Panc1 (cell line): Measurements from ENCODE around the gene ZNF230. TPM values are rescaled to one million over a fixed set of nuclear protein-coding genes. Genes with fewer than 3 reads are reported as not detected.

Experiments used
- ATAC-seq: fragments of 200-7000 bp; cut with Tn5 transposase; 2 replicates; pipeline ENCODE4 v1.9.1; 2020; ENCODE audit warnings: mild to moderate bottlenecking, moderate library complexity
- BruUV-seq: library from RNA; stranded (reverse); fragments of 400-500 nt; replicated peaks from 2 replicates; lab custom pipeline; 2021; lab: Mats Ljungman, UMichigan
- CTCF ChIA-PET: fragments of 300-600 bp; sonication (Branson Sonifier 250); formaldehyde crosslinking; loops from one replicate; lab custom pipeline; 2022; ENCODE audit warnings: antibody characterized with exemption; lab: Charles Lee
- POLR2A ChIA-PET: fragments of 300-600 bp; sonication (Branson Sonifier 250); formaldehyde crosslinking; loops from one replicate; lab custom pipeline; 2022; ENCODE audit warnings: antibody characterized with exemption; lab: Charles Lee
- DNase-seq: peaks from one replicate; pipeline ENCODE4 v3.0.0-alpha.2; 2010; ENCODE audit warnings: low read depth, low spot score
- H3K27ac ChIP-seq: 2 replicates; pipeline ENCODE4 v1.5.1; 2011; ENCODE audit warnings: mild to moderate bottlenecking, low read length, inconsistent platforms
- H3K27me3 ChIP-seq: fragments of 200-500 bp; sonication (Bioruptor generic); 2 replicates; pipeline ENCODE4 v1.6.0; 2014; ENCODE audit warnings: low read length, inconsistent platforms; ENCODE audit not compliant: control insufficient read depth, insufficient read depth
- H3K36me3 ChIP-seq: fragments of 200-500 bp; sonication (Bioruptor generic); 2 replicates; pipeline ENCODE4 v1.5.1; 2014; ENCODE audit warnings: inconsistent platforms, mild to moderate bottlenecking, low read length, moderate library complexity; ENCODE audit not compliant: control insufficient read depth, insufficient read depth
- H3K4me1 ChIP-seq: 2 replicates; pipeline ENCODE4 v1.5.1; 2011; ENCODE audit warnings: inconsistent platforms, mild to moderate bottlenecking, low read length, moderate library complexity; ENCODE audit not compliant: control insufficient read depth, insufficient read depth
- H3K4me3 ChIP-seq, 2 experiments: 2 replicates each; pipeline ENCODE4 v1.5.1; 2011 to 2012; ENCODE audit warnings: low read depth in 2 of 2, low read length in 2 of 2, mild to moderate bottlenecking in 2 of 2, inconsistent platforms in 1 of 2, moderate library complexity in 1 of 2
- H3K9me3 ChIP-seq: fragments of 200-500 bp; sonication (Bioruptor generic); 2 replicates; pipeline ENCODE4 v1.5.1; 2014; ENCODE audit warnings: low read depth, mild to moderate bottlenecking, inconsistent platforms, low read length, moderate library complexity; ENCODE audit not compliant: control insufficient read depth, insufficient read depth
- POLR2AphosphoS5 ChIP-seq: IDR thresholded peaks from 2 replicates; pipeline ENCODE4 v1.6.1; 2012; ENCODE audit warnings: mild to moderate bottlenecking, low read depth, low read length, moderate library complexity
- SIN3A ChIP-seq: IDR thresholded peaks from 2 replicates; pipeline ENCODE4 v1.6.1; 2012; ENCODE audit warnings: low read depth, mild to moderate bottlenecking, low read length, moderate library complexity, borderline replicate concordance; ENCODE audit not compliant: insufficient read depth
- TCF7L2 ChIP-seq: IDR thresholded peaks from 2 replicates; pipeline ENCODE4 v1.6.1; 2011; ENCODE audit warnings: mild to moderate bottlenecking, low read depth, low read length, inconsistent platforms
- in situ Hi-C: cut with HindIII; loops from 2 replicates; pipeline ENCODE4 v1.10.0; 2016; ENCODE audit warnings: low sequenced_read_pairs, low pct_unique_long_range_greater_than_20kb
- intact Hi-C: fragments of 100-400 bp; cut with micrococcal nuclease; formaldehyde crosslinking; loops from one replicate; pipeline ENCODE4 v1.10.0; 2022; ENCODE audit not compliant: unreplicated experiment
- total RNA-seq: library from RNA; stranded (reverse); gene quantifications from one replicate; pipeline ENCODE4 v1.2.1, GENCODE V29; 2021; ENCODE audit not compliant: unreplicated experiment
- TF ChIP-seq, protein P1 (sequence below), 2 experiments: IDR thresholded peaks; 2 replicates each; pipeline ENCODE4 v1.6.1; 2011 to 2012; ENCODE audit warnings: low read depth in 2 of 2, control low read depth in 1 of 2, low read length in 1 of 2, mild to moderate bottlenecking in 1 of 2, moderate library complexity in 1 of 2; ENCODE audit not compliant: insufficient read depth in 1 of 2
- TF ChIP-seq, protein P2 (sequence below): fragments of 450-650 bp; IDR thresholded peaks from 2 replicates; pipeline ENCODE4 v1.5.1; 2017; ENCODE audit warnings: mild to moderate bottlenecking

The ZNF230 gene
- total RNA-seq, 1 experiment from 2014 or later: 4.2 TPM

DNA sequence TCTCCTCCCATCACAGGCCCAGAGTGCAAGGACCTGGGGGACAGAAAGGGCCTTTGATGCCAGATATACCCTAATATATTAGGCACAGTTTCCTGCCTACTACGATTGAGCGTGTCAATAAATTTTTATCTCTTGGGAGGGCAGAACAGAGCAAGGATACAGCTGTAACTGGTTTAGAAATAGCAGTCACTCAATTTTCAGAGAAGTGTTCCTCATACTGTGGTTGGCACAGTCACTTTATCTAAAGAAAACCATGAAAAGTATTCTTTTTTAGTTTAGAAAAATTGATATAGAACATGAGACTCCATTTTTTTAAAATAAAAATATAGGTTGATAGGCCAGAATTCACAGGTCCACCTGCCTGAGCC lies 19.2 kb upstream of the ZNF230 start:
- ATAC-seq: no peak
- TF ChIP-seq TCF7L2: no peak
- TF ChIP-seq SIN3A: no peak
- no peak for TF ChIP-seq POLR2AphosphoS5
- TF ChIP-seq, protein P1, sequence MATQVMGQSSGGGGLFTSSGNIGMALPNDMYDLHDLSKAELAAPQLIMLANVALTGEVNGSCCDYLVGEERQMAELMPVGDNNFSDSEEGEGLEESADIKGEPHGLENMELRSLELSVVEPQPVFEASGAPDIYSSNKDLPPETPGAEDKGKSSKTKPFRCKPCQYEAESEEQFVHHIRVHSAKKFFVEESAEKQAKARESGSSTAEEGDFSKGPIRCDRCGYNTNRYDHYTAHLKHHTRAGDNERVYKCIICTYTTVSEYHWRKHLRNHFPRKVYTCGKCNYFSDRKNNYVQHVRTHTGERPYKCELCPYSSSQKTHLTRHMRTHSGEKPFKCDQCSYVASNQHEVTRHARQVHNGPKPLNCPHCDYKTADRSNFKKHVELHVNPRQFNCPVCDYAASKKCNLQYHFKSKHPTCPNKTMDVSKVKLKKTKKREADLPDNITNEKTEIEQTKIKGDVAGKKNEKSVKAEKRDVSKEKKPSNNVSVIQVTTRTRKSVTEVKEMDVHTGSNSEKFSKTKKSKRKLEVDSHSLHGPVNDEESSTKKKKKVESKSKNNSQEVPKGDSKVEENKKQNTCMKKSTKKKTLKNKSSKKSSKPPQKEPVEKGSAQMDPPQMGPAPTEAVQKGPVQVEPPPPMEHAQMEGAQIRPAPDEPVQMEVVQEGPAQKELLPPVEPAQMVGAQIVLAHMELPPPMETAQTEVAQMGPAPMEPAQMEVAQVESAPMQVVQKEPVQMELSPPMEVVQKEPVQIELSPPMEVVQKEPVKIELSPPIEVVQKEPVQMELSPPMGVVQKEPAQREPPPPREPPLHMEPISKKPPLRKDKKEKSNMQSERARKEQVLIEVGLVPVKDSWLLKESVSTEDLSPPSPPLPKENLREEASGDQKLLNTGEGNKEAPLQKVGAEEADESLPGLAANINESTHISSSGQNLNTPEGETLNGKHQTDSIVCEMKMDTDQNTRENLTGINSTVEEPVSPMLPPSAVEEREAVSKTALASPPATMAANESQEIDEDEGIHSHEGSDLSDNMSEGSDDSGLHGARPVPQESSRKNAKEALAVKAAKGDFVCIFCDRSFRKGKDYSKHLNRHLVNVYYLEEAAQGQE (IDR thresholded peaks at IDR 0.05; ENCODE audit: insufficient read depth in 1 of 2, low read depth in 2 of 2, low read length in 1 of 2): no peak
- TF ChIP-seq, protein P2, sequence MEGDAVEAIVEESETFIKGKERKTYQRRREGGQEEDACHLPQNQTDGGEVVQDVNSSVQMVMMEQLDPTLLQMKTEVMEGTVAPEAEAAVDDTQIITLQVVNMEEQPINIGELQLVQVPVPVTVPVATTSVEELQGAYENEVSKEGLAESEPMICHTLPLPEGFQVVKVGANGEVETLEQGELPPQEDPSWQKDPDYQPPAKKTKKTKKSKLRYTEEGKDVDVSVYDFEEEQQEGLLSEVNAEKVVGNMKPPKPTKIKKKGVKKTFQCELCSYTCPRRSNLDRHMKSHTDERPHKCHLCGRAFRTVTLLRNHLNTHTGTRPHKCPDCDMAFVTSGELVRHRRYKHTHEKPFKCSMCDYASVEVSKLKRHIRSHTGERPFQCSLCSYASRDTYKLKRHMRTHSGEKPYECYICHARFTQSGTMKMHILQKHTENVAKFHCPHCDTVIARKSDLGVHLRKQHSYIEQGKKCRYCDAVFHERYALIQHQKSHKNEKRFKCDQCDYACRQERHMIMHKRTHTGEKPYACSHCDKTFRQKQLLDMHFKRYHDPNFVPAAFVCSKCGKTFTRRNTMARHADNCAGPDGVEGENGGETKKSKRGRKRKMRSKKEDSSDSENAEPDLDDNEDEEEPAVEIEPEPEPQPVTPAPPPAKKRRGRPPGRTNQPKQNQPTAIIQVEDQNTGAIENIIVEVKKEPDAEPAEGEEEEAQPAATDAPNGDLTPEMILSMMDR: no peak
- in situ Hi-C loops (no loop called here), intact Hi-C loops (no loop called here)
- Histone ChIP-seq H3K4me3 (peak overlapping the region; percentile 65 to 82), H3K27ac (no peak overlapping the region; the same call in 1 of the 2 replicates), H3K36me3 (no peaks in the 10 kb centered on the region), H3K27me3 (no peaks in the 10 kb centered on the region), H3K9me3 (peaks cover 6% of the 10 kb centered on the region; the same call in 1 of the 2 replicates), H3K4me1 (no peaks in the 10 kb centered on the region)
- no TSS peak for BruUV-seq
- DNase-seq: no peak
- ChIA-PET CTCF (no interaction called here), POLR2A (no interaction called here)

DNA sequence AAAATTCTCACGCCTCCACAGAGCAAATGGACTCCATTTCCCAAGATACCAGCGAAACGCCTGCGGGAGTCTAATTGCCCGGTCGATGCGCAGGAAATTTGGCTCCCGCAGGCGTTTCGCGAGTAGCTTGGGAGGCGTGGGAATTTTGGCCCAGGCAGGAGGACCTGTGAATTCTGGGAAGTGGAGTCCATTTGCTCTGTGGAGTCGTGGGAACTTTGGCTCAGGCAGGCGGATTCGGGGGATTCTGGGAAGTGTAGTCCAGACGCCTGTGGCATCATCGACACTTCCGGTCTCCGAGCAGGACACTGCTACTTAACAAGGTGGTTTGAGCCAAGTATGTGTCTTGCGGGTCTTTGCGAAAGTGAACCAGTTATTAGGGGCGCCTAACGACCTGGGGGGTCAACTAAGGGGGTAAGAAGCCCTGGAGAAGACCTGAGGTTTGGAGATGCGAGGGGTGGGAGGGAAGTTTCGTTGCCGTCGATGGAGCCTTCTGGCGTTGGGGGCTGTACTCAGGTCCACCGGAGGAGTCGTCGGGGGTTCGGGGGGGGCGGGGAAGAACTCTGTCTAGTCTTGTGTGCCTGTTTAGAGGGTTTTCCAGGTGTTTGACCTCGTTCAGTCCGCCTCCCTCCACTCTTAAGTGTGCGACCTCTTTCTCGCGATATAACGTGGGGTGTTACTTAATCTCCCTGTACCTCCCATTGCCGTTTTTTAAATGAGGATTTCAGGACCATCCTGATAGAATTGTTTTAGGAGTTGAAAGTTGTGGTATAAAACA lies 18.7 kb upstream of the ZNF230 start, which contains the start of gene ZNF155:
Gene ZNF155 (plus strand): TSS at position 277 of the 775 bp plus-strand sequence. CDS start 4,356 bp downstream, outside the sequence.
- ATAC-seq (peak; percentile 100), DNase-seq (peak; percentile 78)
- Histone ChIP-seq H3K9me3 (peaks cover 4% of the 10 kb centered on the region; the same call in 1 of the 2 replicates), H3K4me3 (peak within 1 kb of the TSS; percentile 65 to 82), H3K27me3 (no peaks in the 10 kb centered on the region), H3K36me3 (no peaks in the 10 kb centered on the region), H3K27ac (peak within 1 kb of the TSS; percentile 78), H3K4me1 (no peaks in the 10 kb centered on the region)
- in situ Hi-C loops: no loop called here
- CTCF ChIA-PET: no interaction called here
- intact Hi-C loops: no loop called here
- POLR2A ChIA-PET: interaction anchor here (0.7 kb wide), 1 partner anchor 451 kb away, joined by 4 read pairs; no protein-coding TSS in a partner anchor
- TF ChIP-seq POLR2AphosphoS5 (peak; percentile 43; the same call in 1 of the 2 replicates), TCF7L2 (no peak), SIN3A (0 out of 2 replicates have a peak, but pooled peaks have one; percentile 20)
- TF ChIP-seq, protein P1 (IDR thresholded peaks at IDR 0.05; ENCODE audit: insufficient read depth in 1 of 2, low read depth in 2 of 2, low read length in 1 of 2): no peak
- TF ChIP-seq, protein P2: no peak
- no TSS peak for BruUV-seq
